ENCODE data around the gene CLIC6.

CLIC6 gene

DNA sequence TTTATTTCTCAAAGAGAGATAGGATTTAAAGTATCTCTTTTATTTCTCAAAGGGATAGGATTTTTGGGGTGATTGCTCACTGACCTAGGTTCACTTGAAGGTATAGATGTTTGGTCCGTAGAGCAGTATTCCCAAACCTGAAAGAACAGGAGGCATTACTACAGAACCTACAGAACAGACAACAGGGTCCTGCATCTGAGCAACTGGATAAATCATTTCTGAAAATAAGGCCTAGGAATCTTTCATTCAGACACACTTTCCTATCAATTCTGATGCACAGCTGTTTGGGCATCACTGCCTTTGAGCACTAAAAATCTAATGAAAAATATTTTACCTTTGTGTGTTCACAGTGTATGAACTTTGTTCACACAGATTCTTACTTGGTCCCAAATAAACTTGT, 17.2 kb upstream of the CLIC6 start:
- no peak overlapping the region for H3K4ac ChIP-seq (ENCODE audit: low read length)
- DNase-seq (ENCODE audit: low spot score) = no peak
- no peak overlapping the region for H2BK5ac ChIP-seq (ENCODE audit: low read length)
- no peak overlapping the region for H2BK120ac ChIP-seq (ENCODE audit: low read depth, low read length)
- H3K27ac ChIP-seq (replicated peaks; ENCODE audit: low read length) = no peak overlapping the region
- no peak overlapping the region for H4K8ac ChIP-seq (ENCODE audit: low read depth, low read length)
- H3K18ac ChIP-seq (ENCODE audit: low read length) = no peak overlapping the region
- no peak overlapping the region for H3K9ac ChIP-seq (ENCODE audit: low read depth, low read length, poor library complexity)
- no peak overlapping the region for H2AK5ac ChIP-seq (ENCODE audit: low read depth, low read length)
- H3K79me1 ChIP-seq (ENCODE audit: low read depth, low read length) = no peaks in the 10 kb centered on the region
- no peak overlapping the region for H2AFZ ChIP-seq (ENCODE audit: low read length)
- H2BK12ac ChIP-seq (ENCODE audit: low read length) = no peak overlapping the region
- no peak overlapping the region for H3K4me3 ChIP-seq (ENCODE audit: low read length in 2 of 2)
- H3K4me2 ChIP-seq (ENCODE audit: insufficient read depth, low read length, poor library complexity, severe bottlenecking) = no peak overlapping the region
- no peak overlapping the region for H3K23ac ChIP-seq (ENCODE audit: low read depth, low read length, poor library complexity)
- H3K14ac ChIP-seq (ENCODE audit: low read length) = no peak overlapping the region
- WGBS, 2 donors (ENCODE audit: extremely low coverage in 2 of 2, insufficient read length in 2 of 2, insufficient replicate concordance in 1 of 2) = no CpG with 5 or more reads among the region's 1 CpG
- no peak overlapping the region for H2BK15ac ChIP-seq (ENCODE audit: low read length)
- H3K4me1 ChIP-seq (ENCODE audit: control insufficient read depth in 2 of 2, insufficient read depth in 1 of 2, low read depth in 1 of 2, low read length in 2 of 2) = peaks cover 0 to 3% of the 10 kb centered on the region in 2 donors
- H3K9me3 ChIP-seq (replicated peaks in 1 of 2; ENCODE audit: control insufficient read depth in 2 of 2, insufficient read depth in 1 of 2, low read depth in 1 of 2, low read length in 2 of 2) = peaks cover 0 to 2% of the 10 kb centered on the region in 2 donors
- no peaks in the 10 kb centered on the region for H3K36me3 ChIP-seq (replicated peaks in 1 of 2; ENCODE audit: control insufficient read depth in 2 of 2, insufficient read depth in 2 of 2, low read length in 2 of 2)
- H3K27me3 ChIP-seq (ENCODE audit: control insufficient read depth in 3 of 3, insufficient read depth in 3 of 3, low read depth in 1 of 3, low read length in 3 of 3) = no peaks in the 10 kb centered on the region
- no peak overlapping the region for H4K91ac ChIP-seq (ENCODE audit: low read depth, low read length, poor library complexity)

DNA sequence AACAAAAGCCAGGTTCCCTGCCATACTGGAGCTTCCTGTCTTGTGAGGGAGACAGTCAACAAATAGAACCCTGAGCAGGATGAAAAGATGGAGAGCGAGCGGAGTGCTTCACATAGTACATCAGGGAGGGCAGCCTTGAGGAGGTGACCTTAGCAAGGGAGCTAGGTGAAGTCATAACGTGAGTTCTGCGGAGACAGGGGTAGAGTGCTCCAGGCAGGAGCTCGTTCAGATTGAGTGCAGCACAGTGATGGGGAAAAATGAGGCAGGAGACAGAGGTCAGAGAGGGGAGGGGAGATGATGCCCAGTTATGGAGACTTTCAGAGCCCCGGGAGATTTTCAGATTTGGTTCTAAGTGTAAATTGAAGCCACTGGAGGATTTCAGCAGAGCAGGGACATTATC, 15.3 kb upstream of the CLIC6 start:
- no CpG with 5 or more reads among the region's 6 CpGs for WGBS, 2 donors (ENCODE audit: extremely low coverage in 2 of 2, insufficient read length in 2 of 2, insufficient replicate concordance in 1 of 2)
- Histone ChIP-seq H4K8ac (ENCODE audit: low read depth, low read length) (no peak overlapping the region), H3K9me3 (replicated peaks in 1 of 2; ENCODE audit: control insufficient read depth in 2 of 2, insufficient read depth in 1 of 2, low read depth in 1 of 2, low read length in 2 of 2) (peaks cover 0 to 2% of the 10 kb centered on the region in 2 donors), H3K18ac (ENCODE audit: low read length) (no peak overlapping the region), H3K4me3 (ENCODE audit: low read length in 2 of 2) (no peak overlapping the region), H2AK5ac (ENCODE audit: low read depth, low read length) (no peak overlapping the region), H3K27ac (replicated peaks; ENCODE audit: low read length) (no peak overlapping the region), H2BK120ac (ENCODE audit: low read depth, low read length) (no peak overlapping the region), H2BK5ac (ENCODE audit: low read length) (no peak overlapping the region), H3K9ac (ENCODE audit: low read depth, low read length, poor library complexity) (no peak overlapping the region), H4K91ac (ENCODE audit: low read depth, low read length, poor library complexity) (no peak overlapping the region), H3K27me3 (ENCODE audit: control insufficient read depth in 3 of 3, insufficient read depth in 3 of 3, low read depth in 1 of 3, low read length in 3 of 3) (no peaks in the 10 kb centered on the region), H3K4me2 (ENCODE audit: insufficient read depth, low read length, poor library complexity, severe bottlenecking) (no peak overlapping the region), H3K79me1 (ENCODE audit: low read depth, low read length) (no peaks in the 10 kb centered on the region), H3K4ac (ENCODE audit: low read length) (no peak overlapping the region), H3K23ac (ENCODE audit: low read depth, low read length, poor library complexity) (no peak overlapping the region), H3K36me3 (replicated peaks in 1 of 2; ENCODE audit: control insufficient read depth in 2 of 2, insufficient read depth in 2 of 2, low read length in 2 of 2) (no peaks in the 10 kb centered on the region), H3K14ac (ENCODE audit: low read length) (no peak overlapping the region), H2BK12ac (ENCODE audit: low read length) (no peak overlapping the region), H2AFZ (ENCODE audit: low read length) (no peak overlapping the region), H2BK15ac (ENCODE audit: low read length) (no peak overlapping the region), H3K4me1 (ENCODE audit: control insufficient read depth in 2 of 2, insufficient read depth in 1 of 2, low read depth in 1 of 2, low read length in 2 of 2) (no peaks in the 10 kb centered on the region)
- no peak for DNase-seq (ENCODE audit: low spot score)

DNA sequence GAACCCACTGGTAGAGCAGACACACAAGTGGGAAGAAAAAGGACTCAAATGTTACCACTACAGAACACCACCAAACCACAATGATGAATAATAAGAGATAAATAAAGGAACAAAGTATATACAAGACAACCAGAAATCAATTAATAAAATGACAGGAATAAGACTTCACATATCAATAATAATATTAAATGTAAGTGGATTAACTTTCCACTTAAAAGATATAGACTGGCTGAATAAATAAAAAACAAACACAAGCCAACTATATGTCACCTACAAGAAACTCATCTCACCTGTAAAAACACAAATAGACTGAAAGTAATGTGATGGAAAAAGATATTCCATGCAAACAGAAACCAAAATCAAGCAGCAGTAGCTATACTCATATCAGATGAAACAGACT, 6.9 kb upstream of the CLIC6 start:
- H3K36me3 ChIP-seq (replicated peaks in 1 of 2; ENCODE audit: control insufficient read depth in 2 of 2, insufficient read depth in 2 of 2, low read length in 2 of 2) = no peaks in the 10 kb centered on the region
- no peak overlapping the region for H2BK12ac ChIP-seq (ENCODE audit: low read length)
- no peak overlapping the region for H2BK5ac ChIP-seq (ENCODE audit: low read length)
- no peak overlapping the region for H3K27ac ChIP-seq (replicated peaks; ENCODE audit: low read length)
- no peaks in the 10 kb centered on the region for H3K4me1 ChIP-seq (ENCODE audit: control insufficient read depth in 2 of 2, insufficient read depth in 1 of 2, low read depth in 1 of 2, low read length in 2 of 2)
- no peak overlapping the region for H2AFZ ChIP-seq (ENCODE audit: low read length)
- H3K23ac ChIP-seq (ENCODE audit: low read depth, low read length, poor library complexity) = no peak overlapping the region
- peaks cover 0 to 1% of the 10 kb centered on the region in 2 donors for H3K9me3 ChIP-seq (replicated peaks in 1 of 2; ENCODE audit: control insufficient read depth in 2 of 2, insufficient read depth in 1 of 2, low read depth in 1 of 2, low read length in 2 of 2)
- no peak overlapping the region for H4K8ac ChIP-seq (ENCODE audit: low read depth, low read length)
- H3K4ac ChIP-seq (ENCODE audit: low read length) = no peak overlapping the region
- no peak overlapping the region for H3K4me3 ChIP-seq (ENCODE audit: low read length in 2 of 2)
- no peak for DNase-seq (ENCODE audit: low spot score)
- no peak overlapping the region for H2AK5ac ChIP-seq (ENCODE audit: low read depth, low read length)
- H4K91ac ChIP-seq (ENCODE audit: low read depth, low read length, poor library complexity) = no peak overlapping the region
- H3K79me1 ChIP-seq (ENCODE audit: low read depth, low read length) = no peaks in the 10 kb centered on the region
- no peak overlapping the region for H3K14ac ChIP-seq (ENCODE audit: low read length)
- H2BK15ac ChIP-seq (ENCODE audit: low read length) = no peak overlapping the region
- no peak overlapping the region for H2BK120ac ChIP-seq (ENCODE audit: low read depth, low read length)
- H3K9ac ChIP-seq (ENCODE audit: low read depth, low read length, poor library complexity) = no peak overlapping the region
- H3K18ac ChIP-seq (ENCODE audit: low read length) = no peak overlapping the region
- H3K27me3 ChIP-seq (ENCODE audit: control insufficient read depth in 3 of 3, insufficient read depth in 3 of 3, low read depth in 1 of 3, low read length in 3 of 3) = peaks cover 0 to 14% (median 0%) of the 10 kb centered on the region in 3 experiments
- H3K4me2 ChIP-seq (ENCODE audit: insufficient read depth, low read length, poor library complexity, severe bottlenecking) = no peak overlapping the region

GRCh38 chr21:34667761-34668160, 1.0 kb upstream of the CLIC6 start:
- Histone ChIP-seq H3K4me3 (ENCODE audit: low read length in 2 of 2) (no peak overlapping the region), H4K8ac (ENCODE audit: low read depth, low read length) (no peak overlapping the region), H4K91ac (ENCODE audit: low read depth, low read length, poor library complexity) (no peak overlapping the region), H3K23ac (ENCODE audit: low read depth, low read length, poor library complexity) (no peak overlapping the region), H3K18ac (ENCODE audit: low read length) (no peak overlapping the region), H2BK120ac (ENCODE audit: low read depth, low read length) (no peak overlapping the region), H3K27ac (replicated peaks; ENCODE audit: low read length) (no peak overlapping the region), H2BK12ac (ENCODE audit: low read length) (no peak overlapping the region), H3K4me1 (ENCODE audit: control insufficient read depth in 2 of 2, insufficient read depth in 1 of 2, low read depth in 1 of 2, low read length in 2 of 2) (peaks cover 0 to 2% of the 10 kb centered on the region in 2 donors), H2BK15ac (ENCODE audit: low read length) (no peak overlapping the region), H2AFZ (ENCODE audit: low read length) (no peak overlapping the region), H3K14ac (ENCODE audit: low read length) (no peak overlapping the region), H2AK5ac (ENCODE audit: low read depth, low read length) (no peak overlapping the region), H3K27me3 (ENCODE audit: control insufficient read depth in 3 of 3, insufficient read depth in 3 of 3, low read depth in 1 of 3, low read length in 3 of 3) (peaks cover 19 to 72% (median 47%) of the 10 kb centered on the region in 3 experiments), H3K36me3 (replicated peaks in 1 of 2; ENCODE audit: control insufficient read depth in 2 of 2, insufficient read depth in 2 of 2, low read length in 2 of 2) (no peaks in the 10 kb centered on the region), H3K9ac (ENCODE audit: low read depth, low read length, poor library complexity) (no peak overlapping the region), H3K9me3 (replicated peaks in 1 of 2; ENCODE audit: control insufficient read depth in 2 of 2, insufficient read depth in 1 of 2, low read depth in 1 of 2, low read length in 2 of 2) (peaks cover 0 to 3% of the 10 kb centered on the region in 2 donors), H3K4me2 (ENCODE audit: insufficient read depth, low read length, poor library complexity, severe bottlenecking) (no peak overlapping the region), H2BK5ac (ENCODE audit: low read length) (no peak overlapping the region), H3K4ac (ENCODE audit: low read length) (no peak overlapping the region), H3K79me1 (ENCODE audit: low read depth, low read length) (no peaks in the 10 kb centered on the region)
- no peak for DNase-seq (ENCODE audit: low spot score)
- no CpG with 5 or more reads among the region's 3 CpGs for WGBS, 2 donors (ENCODE audit: extremely low coverage in 2 of 2, insufficient read length in 2 of 2, insufficient replicate concordance in 1 of 2)

Data from neuronal stem cell (in vitro differentiated cells).